Lung (tissue), 12 donors: ENCODE measurements around the gene FTH1. TPM values are rescaled to one million over a fixed set of nuclear protein-coding genes. Genes with fewer than 3 reads are reported as not detected.
A peak's percentile ranks its signal among the peaks of the same experiment; 100 is the strongest.

Source experiments
- ATAC-seq: fragments of 200-7000 bp; cut with Tn5 transposase; one replicate; pipeline ENCODE4 v1.9.1; 2020; ENCODE audit warnings: moderate number of reproducible peaks; ENCODE audit not compliant: insufficient read depth, low FRiP score
- DNase-seq, 3 donors: peaks; one replicate each; pipeline ENCODE4 v3.0.0-alpha.2; 2013 to 2017
- H3K27ac ChIP-seq, 2 donors: one replicate each; pipeline ENCODE4 v1.5.1; 2013; ENCODE audit warnings: mild to moderate bottlenecking in 2 of 2, moderate library complexity in 2 of 2, control low read depth in 1 of 2, inconsistent platforms in 1 of 2, low read depth in 1 of 2, low read length in 1 of 2
- H3K27me3 ChIP-seq, 3 donors: one replicate each; pipeline ENCODE4 v1.5.1; 2013; ENCODE audit warnings: low read length in 2 of 3; ENCODE audit not compliant: control insufficient read depth in 3 of 3, insufficient read depth in 3 of 3
- H3K36me3 ChIP-seq, 4 donors: one replicate each; pipeline ENCODE4 v1.5.1; 2013; ENCODE audit warnings: low read length in 4 of 4, mild to moderate bottlenecking in 1 of 4, moderate library complexity in 1 of 4; ENCODE audit not compliant: control insufficient read depth in 4 of 4, insufficient read depth in 4 of 4
- H3K4me1 ChIP-seq, 5 donors: one replicate each; pipeline ENCODE4 v1.5.1; 2013; ENCODE audit warnings: low read length in 5 of 5, mild to moderate bottlenecking in 2 of 5, moderate library complexity in 1 of 5; ENCODE audit not compliant: control insufficient read depth in 5 of 5, insufficient read depth in 5 of 5
- H3K4me3 ChIP-seq: one replicate; pipeline ENCODE4 v1.5.1; 2013; ENCODE audit warnings: mild to moderate bottlenecking, control low read depth, moderate library complexity
- H3K9ac ChIP-seq, 2 donors: one replicate each; pipeline ENCODE4 v1.5.1; 2013; ENCODE audit warnings: low read length in 2 of 2, control low read depth in 1 of 2; ENCODE audit not compliant: insufficient read depth in 1 of 2
- H3K9me3 ChIP-seq, 4 donors: one replicate each; pipeline ENCODE4 v1.5.1; 2013; ENCODE audit warnings: low read length in 3 of 4, mild to moderate bottlenecking in 1 of 4, moderate library complexity in 1 of 4; ENCODE audit not compliant: control insufficient read depth in 4 of 4, insufficient read depth in 3 of 4
- WGBS, 2 donors: extraction: QIAGEN DNeasy Blood & Tissue Kit; methylation state at CpG; one replicate each; pipeline ENCODE4 v1.1.7; 2013; 5-methylcytosine and 5-hydroxymethylcytosine counted together
- polyA plus RNA-seq, 2 donors: library from polyadenylated mRNA; stranded (reverse); fragments of 200-250 nt; gene quantifications; one replicate each; pipeline ENCODE4 v1.2.1, GENCODE V29; 2013
- total RNA-seq, 2 donors: library from RNA; depleted of rRNA in 1 of 2; stranded (reverse); fragments of >200 nt in 1 of 2; gene quantifications; one replicate each; pipeline ENCODE4 v1.2.1, GENCODE V29; 2014 to 2021
- TF ChIP-seq, protein P1 (sequence below): IDR thresholded peaks from 2 replicates; pipeline ENCODE4 v1.5.1; 2012; ENCODE audit warnings: mild to moderate bottlenecking; ENCODE audit errors: control extremely low read depth, extremely low read depth
- donor health status: control.
- donor health status: control.
- donor health status: Bipolar disorder and iron deficiency.
- donor health status: healthy.
- donor health status: DM: yes; HTN: yes; CAD: no.

FTH1 gene
- total and polyA plus RNA-seq, 4 donors: 1,737 to 24,273 (median 5,185) TPM

GRCh38 chr11:61957021-61957770 is 10.2 kb downstream of the FTH1 start:
- Histone ChIP-seq H3K9me3 (no peaks in the 10 kb centered on the region), H3K27ac (no peak overlapping the region), H3K9ac (no peak overlapping the region), H3K4me1 (peaks cover 0 to 14% (median 2%) of the 10 kb centered on the region in 5 donors), H3K27me3 (peaks cover 0 to 3% (median 0%) of the 10 kb centered on the region in 3 donors), H3K36me3 (peaks cover 0 to 20% (median 12%) of the 10 kb centered on the region in 4 donors), H3K4me3 (no peak overlapping the region)
- DNase-seq: no peak
- TF ChIP-seq, protein P1, sequence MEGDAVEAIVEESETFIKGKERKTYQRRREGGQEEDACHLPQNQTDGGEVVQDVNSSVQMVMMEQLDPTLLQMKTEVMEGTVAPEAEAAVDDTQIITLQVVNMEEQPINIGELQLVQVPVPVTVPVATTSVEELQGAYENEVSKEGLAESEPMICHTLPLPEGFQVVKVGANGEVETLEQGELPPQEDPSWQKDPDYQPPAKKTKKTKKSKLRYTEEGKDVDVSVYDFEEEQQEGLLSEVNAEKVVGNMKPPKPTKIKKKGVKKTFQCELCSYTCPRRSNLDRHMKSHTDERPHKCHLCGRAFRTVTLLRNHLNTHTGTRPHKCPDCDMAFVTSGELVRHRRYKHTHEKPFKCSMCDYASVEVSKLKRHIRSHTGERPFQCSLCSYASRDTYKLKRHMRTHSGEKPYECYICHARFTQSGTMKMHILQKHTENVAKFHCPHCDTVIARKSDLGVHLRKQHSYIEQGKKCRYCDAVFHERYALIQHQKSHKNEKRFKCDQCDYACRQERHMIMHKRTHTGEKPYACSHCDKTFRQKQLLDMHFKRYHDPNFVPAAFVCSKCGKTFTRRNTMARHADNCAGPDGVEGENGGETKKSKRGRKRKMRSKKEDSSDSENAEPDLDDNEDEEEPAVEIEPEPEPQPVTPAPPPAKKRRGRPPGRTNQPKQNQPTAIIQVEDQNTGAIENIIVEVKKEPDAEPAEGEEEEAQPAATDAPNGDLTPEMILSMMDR: no peak
- 84 to 91% methylated on average over 7 of the region's 7 CpGs for WGBS, 2 donors
- no peak for ATAC-seq

DNA sequence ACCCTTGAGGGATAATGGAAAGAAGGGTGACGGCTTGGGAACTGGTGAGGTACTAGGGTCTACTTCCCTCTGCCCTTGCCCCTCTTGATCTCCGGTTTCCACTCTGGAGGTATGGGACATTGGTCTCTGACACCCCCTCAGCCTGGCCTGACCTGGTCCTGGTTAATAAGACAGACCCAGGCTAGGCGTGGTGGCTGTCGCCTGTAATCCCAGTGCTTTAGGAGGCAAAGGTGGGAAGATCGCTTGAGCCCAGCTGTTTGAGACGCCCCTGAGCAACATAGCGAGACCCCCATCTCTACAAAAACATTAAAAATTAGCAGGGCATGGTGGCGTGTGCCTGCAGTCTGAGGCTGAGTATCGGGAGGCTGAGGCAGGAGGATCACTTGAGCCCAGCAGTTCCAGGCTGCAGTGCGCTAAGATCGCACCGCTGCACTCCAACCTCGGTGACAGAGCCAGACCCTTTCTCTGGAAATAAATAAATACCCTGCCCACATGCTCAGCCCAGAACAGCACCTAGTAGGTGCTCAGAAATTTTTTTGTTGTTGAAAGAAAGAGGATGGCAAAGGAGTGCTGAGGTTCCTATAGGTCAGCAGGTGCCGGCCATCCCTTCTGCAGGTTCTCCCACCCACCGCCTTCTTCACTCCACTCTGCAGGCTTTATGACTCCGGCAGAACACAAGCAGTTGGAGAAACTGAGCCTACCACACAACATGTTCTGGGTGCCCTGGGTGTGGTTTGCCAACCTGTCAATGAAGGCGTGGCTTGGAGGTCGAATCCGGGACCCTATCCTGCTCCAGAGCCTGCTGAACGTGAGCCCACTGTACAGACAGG is 11.0 kb downstream of the FTH1 start:
- H3K4me1 ChIP-seq: peaks cover 0 to 7% (median 2%) of the 10 kb centered on the region in 5 donors
- no peak for DNase-seq
- no peaks in the 10 kb centered on the region for H3K9me3 ChIP-seq
- WGBS, 2 donors: 93 to 96% methylated on average over 20 of the region's 20 CpGs
- no peak for ATAC-seq
- H3K27me3 ChIP-seq: peaks cover 0 to 3% (median 0%) of the 10 kb centered on the region in 3 donors
- TF ChIP-seq, protein P1: no peak
- peak overlapping the region in 1 of 2 donors; percentile 2 for H3K27ac ChIP-seq
- H3K9ac ChIP-seq: no peak overlapping the region
- H3K4me3 ChIP-seq: no peak overlapping the region
- peaks cover 0 to 13% (median 11%) of the 10 kb centered on the region in 4 donors for H3K36me3 ChIP-seq

DNA sequence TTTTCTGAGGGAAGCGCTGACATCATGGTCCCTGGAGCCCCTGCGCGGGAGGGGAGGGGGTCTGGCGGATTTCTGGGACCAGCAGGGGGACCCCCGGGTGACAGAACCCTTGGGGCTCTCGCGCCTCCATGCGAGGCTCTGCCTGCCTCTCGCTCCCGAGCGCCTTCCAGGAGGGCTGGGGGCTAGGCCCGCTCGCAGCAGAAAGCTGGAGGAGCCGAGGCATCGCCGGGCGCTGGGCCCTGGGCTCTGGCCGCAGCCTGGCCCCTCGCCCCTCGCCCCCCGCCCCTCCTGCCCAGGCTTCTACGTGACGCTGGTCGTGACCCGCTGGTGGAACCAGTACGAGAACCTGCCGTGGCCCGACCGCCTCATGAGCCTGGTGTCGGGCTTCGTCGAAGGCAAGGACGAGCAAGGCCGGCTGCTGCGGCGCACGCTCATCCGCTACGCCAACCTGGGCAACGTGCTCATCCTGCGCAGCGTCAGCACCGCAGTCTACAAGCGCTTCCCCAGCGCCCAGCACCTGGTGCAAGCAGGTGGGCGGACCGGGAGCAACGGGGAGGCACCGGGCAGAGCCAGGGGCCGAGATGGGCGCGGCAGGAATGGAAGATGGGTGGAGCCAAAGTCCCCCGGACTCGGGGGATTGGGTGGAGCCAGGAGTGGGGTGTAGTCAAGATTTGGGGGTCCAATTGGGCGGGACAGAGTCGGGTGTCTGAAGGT is 11.9 kb downstream of the FTH1 start:
- DNase-seq: peak in 2 of 3 donors; percentile 38 to 51
- H3K36me3 ChIP-seq: peaks cover 0 to 13% (median 11%) of the 10 kb centered on the region in 4 donors
- TF ChIP-seq, protein P1: no peak

More for the DNA sequence above, 11.9 kb downstream of the FTH1 start:
- Histone ChIP-seq H3K9ac (no peak overlapping the region), H3K4me3 (peak overlapping the region; percentile 33), H3K9me3 (no peaks in the 10 kb centered on the region), H3K27me3 (peaks cover 0 to 3% (median 0%) of the 10 kb centered on the region in 3 donors), H3K27ac (peak overlapping the region; percentile 6 to 81), H3K4me1 (peaks cover 0 to 5% (median 0%) of the 10 kb centered on the region in 5 donors)
- ATAC-seq: peak; percentile 12
- WGBS, 2 donors: 5 to 8% methylated on average over 43 to 56 of the region's 56 CpGs
